HepG2 (cell line): Measurements from ENCODE around the gene CNN3. TPM values are rescaled to one million over a fixed set of nuclear protein-coding genes. Genes with fewer than 3 reads are reported as not detected.

Experiments used
- ARID3A ChIP-seq: IDR thresholded peaks from 2 replicates; pipeline ENCODE4 v1.6.1; 2012; ENCODE audit warnings: low read depth, low read length, improper control_type of control experiment
- DBP ChIP-seq: sonication (generic); formaldehyde crosslinking; IDR thresholded peaks from 2 replicates; pipeline ENCODE4 v1.4.0; 2020; ENCODE audit warnings: missing genetic modification reagents; ENCODE audit errors: not compliant biosample characterization
- FOSL2 ChIP-seq: sonication (generic); formaldehyde crosslinking; IDR thresholded peaks from 2 replicates; pipeline ENCODE4 v1.4.0; 2020; ENCODE audit warnings: missing genetic modification reagents
- HCFC1 ChIP-seq: fragments of 150-350 bp; IDR thresholded peaks from 2 replicates; pipeline ENCODE4 v1.6.1; 2014; ENCODE audit warnings: low read depth, low read length
- HMGXB4 ChIP-seq, 2 experiments: sonication (generic) in 1 of 2; formaldehyde crosslinking in 1 of 2; IDR thresholded peaks; 2 replicates each; pipeline versions ENCODE4 v1.4.0 to v1.6.1; 2018 to 2020; ENCODE audit warnings: missing genetic modification reagents in 2 of 2, borderline replicate concordance in 1 of 2, low read depth in 1 of 2, mild to moderate bottlenecking in 1 of 2, missing biosample characterization in 1 of 2
- HOXD1 ChIP-seq: sonication (generic); formaldehyde crosslinking; IDR thresholded peaks from 2 replicates; pipeline ENCODE4 v1.5.0; 2020; ENCODE audit warnings: missing genetic modification reagents
- PHB2 ChIP-seq: fragments of 450-650 bp; IDR thresholded peaks from 2 replicates; pipeline ENCODE4 v1.6.1; 2018; ENCODE audit not compliant: partially characterized antibody
- SMAD9 ChIP-seq: sonication (generic); formaldehyde crosslinking; IDR thresholded peaks from 2 replicates; pipeline ENCODE4 v1.5.1; 2020; ENCODE audit warnings: mild to moderate bottlenecking, missing genetic modification reagents
- ZNF10 ChIP-seq: sonication (generic); formaldehyde crosslinking; IDR thresholded peaks from 2 replicates; pipeline ENCODE4 v1.4.0; 2020; ENCODE audit warnings: mild to moderate bottlenecking, low read depth, missing genetic modification reagents, borderline replicate concordance
- ZNF280B ChIP-seq: sonication (generic); formaldehyde crosslinking; IDR thresholded peaks from 2 replicates; pipeline ENCODE4 v1.5.0; 2020; ENCODE audit warnings: missing genetic modification reagents, mild to moderate bottlenecking, borderline replicate concordance
- ZNF343 ChIP-seq: sonication (generic); formaldehyde crosslinking; IDR thresholded peaks from 2 replicates; pipeline ENCODE4 v1.4.0; 2020; ENCODE audit warnings: mild to moderate bottlenecking, missing genetic modification reagents
- polyA plus RNA-seq, 8 experiments: library from polyadenylated mRNA; depleted of rRNA in 3 of 8; stranded (reverse) in 7 of 8; unstranded in 1 of 8; fragments of >200 nt; fragmentation: Illumina TruSeq in 4 of 8; extraction: Trizol in 4 of 8; gene quantifications; 2 replicates each; pipeline versions ENCODE4 v1.2.1 to v1.2.3, GENCODE V29; 2011 to 2016; ENCODE audit warnings: low read depth in 4 of 8, missing spikeins in 1 of 8, mixed read lengths in 1 of 8; ENCODE audit not compliant: insufficient read depth in 1 of 8
- total RNA-seq, 5 experiments: library from RNA; depleted of rRNA; stranded (reverse); fragments of >200 nt; fragmentation: Illumina TruSeq; extraction: Trizol; gene quantifications; 2 replicates each; pipeline ENCODE4 v1.2.3, GENCODE V29; 2016; ENCODE audit warnings: low read depth in 1 of 5
- TF ChIP-seq, protein P1 (sequence below): sonication (generic); formaldehyde crosslinking; IDR thresholded peaks from 2 replicates; pipeline ENCODE4 v1.9.0; 2021; ENCODE audit warnings: missing genetic modification reagents, borderline replicate concordance
- TF ChIP-seq, protein P2 (sequence below): IDR thresholded peaks from 2 replicates; pipeline ENCODE4 v1.6.1; 2016; ENCODE audit warnings: mild to moderate bottlenecking, missing biosample characterization, missing genetic modification reagents

CNN3 gene
- total and polyA plus RNA-seq, 2 of the 13 experiments (the other 11 are each of a cell fraction or from before 2014, with no cell fraction given) = 113 to 223 TPM

DNA sequence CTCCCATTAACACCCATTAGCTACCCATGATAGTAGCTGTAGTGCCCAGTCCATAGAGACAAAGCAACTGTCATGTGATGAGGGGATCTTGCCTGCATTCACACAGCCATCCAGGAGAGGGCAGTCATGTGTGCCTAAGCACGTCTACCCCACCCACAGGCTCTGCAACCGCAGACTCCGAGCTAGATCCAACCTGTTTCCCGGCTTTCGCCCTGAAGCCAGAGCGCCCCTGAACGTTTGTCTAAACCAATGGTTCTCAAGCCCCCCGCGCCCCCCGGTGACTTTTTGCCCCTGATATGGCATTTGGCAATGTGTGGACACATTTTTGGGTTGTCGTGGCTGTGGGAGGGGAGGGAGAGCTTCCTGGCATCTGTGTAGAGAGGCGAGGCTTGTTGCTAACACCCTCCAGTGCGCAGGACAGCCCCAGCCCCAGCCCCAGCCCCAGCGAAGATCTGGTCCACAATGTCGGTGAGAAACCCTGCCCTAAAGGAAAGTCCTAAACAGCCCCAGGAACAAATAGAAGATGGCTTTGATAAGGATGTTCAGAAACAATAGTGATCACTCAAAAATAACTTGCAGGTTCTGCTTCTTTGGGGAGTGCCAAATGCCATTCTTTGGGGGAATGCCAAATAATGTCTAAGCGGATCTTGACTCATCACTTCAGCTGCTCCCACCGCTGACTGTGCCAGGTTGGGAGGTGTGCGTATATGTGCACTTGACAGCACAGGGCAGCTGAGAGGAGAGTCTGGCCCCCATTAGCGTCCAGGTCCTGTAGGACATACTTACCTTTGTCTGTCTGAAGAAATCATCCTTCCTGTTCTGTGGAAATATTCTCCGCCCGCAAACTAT lies 72.2 kb downstream of the CNN3 start (continued):
- TF ChIP-seq ZNF343 (CRISPR knock-in tag) = no peak
- TF ChIP-seq, protein P1, sequence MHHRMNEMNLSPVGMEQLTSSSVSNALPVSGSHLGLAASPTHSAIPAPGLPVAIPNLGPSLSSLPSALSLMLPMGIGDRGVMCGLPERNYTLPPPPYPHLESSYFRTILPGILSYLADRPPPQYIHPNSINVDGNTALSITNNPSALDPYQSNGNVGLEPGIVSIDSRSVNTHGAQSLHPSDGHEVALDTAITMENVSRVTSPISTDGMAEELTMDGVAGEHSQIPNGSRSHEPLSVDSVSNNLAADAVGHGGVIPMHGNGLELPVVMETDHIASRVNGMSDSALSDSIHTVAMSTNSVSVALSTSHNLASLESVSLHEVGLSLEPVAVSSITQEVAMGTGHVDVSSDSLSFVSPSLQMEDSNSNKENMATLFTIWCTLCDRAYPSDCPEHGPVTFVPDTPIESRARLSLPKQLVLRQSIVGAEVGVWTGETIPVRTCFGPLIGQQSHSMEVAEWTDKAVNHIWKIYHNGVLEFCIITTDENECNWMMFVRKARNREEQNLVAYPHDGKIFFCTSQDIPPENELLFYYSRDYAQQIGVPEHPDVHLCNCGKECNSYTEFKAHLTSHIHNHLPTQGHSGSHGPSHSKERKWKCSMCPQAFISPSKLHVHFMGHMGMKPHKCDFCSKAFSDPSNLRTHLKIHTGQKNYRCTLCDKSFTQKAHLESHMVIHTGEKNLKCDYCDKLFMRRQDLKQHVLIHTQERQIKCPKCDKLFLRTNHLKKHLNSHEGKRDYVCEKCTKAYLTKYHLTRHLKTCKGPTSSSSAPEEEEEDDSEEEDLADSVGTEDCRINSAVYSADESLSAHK (CRISPR knock-in tag) = no peak
- no peak for TF ChIP-seq ZNF10 (CRISPR knock-in tag)
- no peak for TF ChIP-seq HCFC1
- peak; percentile 58 to 74; a peak in 2 of 4 replicates for TF ChIP-seq HMGXB4 (CRISPR knock-in tag; IDR thresholded peaks at IDR 0.05; ENCODE audit: borderline replicate concordance in 1 of 2, low read depth in 1 of 2)
- TF ChIP-seq, protein P2, sequence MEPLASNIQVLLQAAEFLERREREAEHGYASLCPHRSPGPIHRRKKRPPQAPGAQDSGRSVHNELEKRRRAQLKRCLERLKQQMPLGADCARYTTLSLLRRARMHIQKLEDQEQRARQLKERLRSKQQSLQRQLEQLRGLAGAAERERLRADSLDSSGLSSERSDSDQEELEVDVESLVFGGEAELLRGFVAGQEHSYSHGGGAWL (CRISPR knock-in tag) = no peak
- no peak for TF ChIP-seq DBP (CRISPR knock-in tag)
- TF ChIP-seq ZNF280B = no peak
- no peak for TF ChIP-seq PHB2
- no peak for TF ChIP-seq HOXD1 (CRISPR knock-in tag)
- 0 out of 2 replicates have a peak, but pooled peaks have one; percentile 40 for TF ChIP-seq FOSL2 (CRISPR knock-in tag)
- 0 out of 2 replicates have a peak, but pooled peaks have one; percentile 34 for TF ChIP-seq ARID3A
- TF ChIP-seq SMAD9 (CRISPR knock-in tag) = no peak
